Left lung (tissue), 10 donors: ENCODE results near the gene OCA2. TPM values are rescaled to one million over a fixed set of nuclear protein-coding genes. Genes with fewer than 3 reads are reported as not detected.

Experiments used
- ATAC-seq: fragments of 200-7000 bp; cut with Tn5 transposase; one replicate; pipeline ENCODE4 v1.9.1; 2020; ENCODE audit warnings: moderate library complexity
- DNase-seq, 4 donors: peaks; one replicate each; pipeline ENCODE4 v3.0.0-alpha.2; 2013 to 2020
- H3K27ac ChIP-seq, 2 donors: fragments of 200-600 bp; sonication (generic) in 1 of 2; one replicate each; pipeline versions ENCODE4 v1.5.0 to v1.8.0; 2020 to 2021
- H3K27me3 ChIP-seq, 2 donors: fragments of 200-600 bp; sonication (generic) in 1 of 2; one replicate each; pipeline versions ENCODE4 v1.5.0 to v1.8.0; 2020 to 2021
- H3K36me3 ChIP-seq, 2 donors: fragments of 200-600 bp; sonication (generic) in 1 of 2; one replicate each; pipeline versions ENCODE4 v1.5.0 to v1.8.0; 2020 to 2021
- H3K4me1 ChIP-seq, 2 donors: fragments of 200-600 bp; one replicate each; pipeline ENCODE4 v1.8.0; 2021
- H3K4me3 ChIP-seq, 2 donors: fragments of 200-600 bp; sonication (generic) in 1 of 2; one replicate each; pipeline versions ENCODE4 v1.5.0 to v1.8.0; 2020 to 2021; ENCODE audit warnings: mild to moderate bottlenecking in 1 of 2
- H3K9me3 ChIP-seq, 2 donors: fragments of 200-600 bp; sonication (generic) in 1 of 2; one replicate each; pipeline versions ENCODE4 v1.5.0 to v1.8.0; 2020 to 2021
- CTCF ChIP-seq, 2 donors: fragments of 200-600 bp; sonication (generic) in 1 of 2; IDR thresholded peaks; one replicate each; pipeline versions ENCODE4 v1.5.0 to v1.8.0; 2021; ENCODE audit warnings: antibody characterized with exemption in 2 of 2
- intact Hi-C, 2 donors: fragments of 100-400 bp; cut with DNase I; formaldehyde crosslinking; loops; one replicate each; pipeline versions ENCODE4 v1.11.2 to v1.14.2; 2022
- polyA plus RNA-seq, 6 donors: library from polyadenylated mRNA; unstranded; fragments of 120-200 nt; gene quantifications; one replicate each; pipeline ENCODE4 v1.2.1, GENCODE V29; 2013; ENCODE audit not compliant: insufficient read length in 6 of 6
- total RNA-seq, 2 donors: library from RNA; stranded (reverse); fragmentation: NEBNext Ultra II Directional; extraction: Animal tissue kit (Norgen Biotek cat#: 25700); gene quantifications; one replicate each; pipeline ENCODE4 v1.2.1, GENCODE V29; 2021
- donor health status: DM: no; HTN: yes; CAD: no.
- donor health status: DM: no; HTN: no; CAD: no.

Gene OCA2
- total and polyA plus RNA-seq, 8 donors = 0.81 to 21.7 (median 13.2) TPM

DNA sequence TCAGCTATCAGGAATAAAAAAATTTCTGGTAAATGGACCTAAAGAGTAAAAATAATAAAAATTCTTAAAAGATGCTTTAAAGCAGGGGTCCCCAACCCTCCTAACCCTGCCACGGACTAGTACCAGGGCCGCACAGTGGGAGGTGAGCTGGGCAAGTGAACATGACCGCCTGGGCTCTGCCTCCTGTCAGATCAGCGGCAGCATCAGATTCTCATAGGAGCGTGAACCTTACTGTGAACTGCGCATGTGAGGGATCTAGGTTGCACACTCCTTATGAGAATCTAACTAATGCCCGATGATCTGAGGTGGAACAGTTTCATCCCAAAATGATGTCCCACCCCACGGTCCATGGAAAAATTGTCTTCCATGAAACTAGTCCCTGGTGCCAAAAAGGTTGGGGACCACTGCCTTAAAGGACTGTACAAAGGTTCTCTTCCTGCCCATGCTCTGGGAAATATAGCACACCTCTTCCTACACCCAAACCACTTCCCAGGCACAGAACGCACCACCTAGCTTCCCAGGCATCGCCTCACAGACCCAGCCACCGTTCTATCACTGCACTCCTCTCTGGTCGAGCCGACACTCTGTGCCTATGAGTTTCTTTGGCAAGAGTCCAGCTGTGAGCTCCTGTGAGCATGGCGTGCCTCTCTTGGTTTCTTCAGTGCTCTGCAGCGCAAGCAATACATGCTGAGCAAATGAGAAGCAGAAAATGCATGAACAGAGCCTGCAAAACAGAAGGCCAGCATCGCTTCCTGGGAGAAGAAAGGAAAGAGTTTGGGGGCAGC, 104.9 kb downstream of the OCA2 start:
- intact Hi-C loops = no loop called here
- DNase-seq = peak in 1 of 4 donors; percentile 31
- no peaks in the 10 kb centered on the region for H3K27me3 ChIP-seq
- H3K27ac ChIP-seq = no peak overlapping the region
- no peaks in the 10 kb centered on the region for H3K36me3 ChIP-seq
- ATAC-seq = no peak
- no peaks in the 10 kb centered on the region for H3K9me3 ChIP-seq
- no peak for TF ChIP-seq CTCF (IDR thresholded peaks at IDR 0.05)
- H3K4me1 ChIP-seq = no peaks in the 10 kb centered on the region
- no peak overlapping the region for H3K4me3 ChIP-seq

DNA sequence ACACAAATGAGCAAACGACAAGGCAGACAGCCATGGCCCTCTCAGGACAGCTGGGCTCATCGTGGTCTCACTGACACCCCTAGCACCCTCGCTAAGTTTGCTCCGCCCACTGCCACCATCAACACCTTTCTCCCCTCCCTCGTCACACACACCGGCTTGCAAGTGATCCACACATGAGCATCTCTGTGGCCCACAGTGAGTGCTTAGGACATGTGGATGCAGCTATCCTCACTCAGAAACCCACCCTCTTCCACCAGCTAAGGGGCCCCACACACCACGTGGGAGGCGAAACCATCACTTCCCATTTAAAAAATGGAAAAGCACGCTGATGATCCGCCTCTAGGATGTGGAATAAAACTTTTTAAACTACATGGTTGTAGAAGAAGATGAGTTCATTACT, 105.6 kb downstream of the OCA2 start:
- Histone ChIP-seq H3K36me3 (no peaks in the 10 kb centered on the region), H3K27me3 (no peaks in the 10 kb centered on the region), H3K4me3 (no peak overlapping the region), H3K27ac (no peak overlapping the region), H3K9me3 (no peaks in the 10 kb centered on the region), H3K4me1 (no peaks in the 10 kb centered on the region)
- intact Hi-C loops = no loop called here
- TF ChIP-seq CTCF (IDR thresholded peaks at IDR 0.05) = no peak
- DNase-seq (no peak), ATAC-seq (no peak)

DNA sequence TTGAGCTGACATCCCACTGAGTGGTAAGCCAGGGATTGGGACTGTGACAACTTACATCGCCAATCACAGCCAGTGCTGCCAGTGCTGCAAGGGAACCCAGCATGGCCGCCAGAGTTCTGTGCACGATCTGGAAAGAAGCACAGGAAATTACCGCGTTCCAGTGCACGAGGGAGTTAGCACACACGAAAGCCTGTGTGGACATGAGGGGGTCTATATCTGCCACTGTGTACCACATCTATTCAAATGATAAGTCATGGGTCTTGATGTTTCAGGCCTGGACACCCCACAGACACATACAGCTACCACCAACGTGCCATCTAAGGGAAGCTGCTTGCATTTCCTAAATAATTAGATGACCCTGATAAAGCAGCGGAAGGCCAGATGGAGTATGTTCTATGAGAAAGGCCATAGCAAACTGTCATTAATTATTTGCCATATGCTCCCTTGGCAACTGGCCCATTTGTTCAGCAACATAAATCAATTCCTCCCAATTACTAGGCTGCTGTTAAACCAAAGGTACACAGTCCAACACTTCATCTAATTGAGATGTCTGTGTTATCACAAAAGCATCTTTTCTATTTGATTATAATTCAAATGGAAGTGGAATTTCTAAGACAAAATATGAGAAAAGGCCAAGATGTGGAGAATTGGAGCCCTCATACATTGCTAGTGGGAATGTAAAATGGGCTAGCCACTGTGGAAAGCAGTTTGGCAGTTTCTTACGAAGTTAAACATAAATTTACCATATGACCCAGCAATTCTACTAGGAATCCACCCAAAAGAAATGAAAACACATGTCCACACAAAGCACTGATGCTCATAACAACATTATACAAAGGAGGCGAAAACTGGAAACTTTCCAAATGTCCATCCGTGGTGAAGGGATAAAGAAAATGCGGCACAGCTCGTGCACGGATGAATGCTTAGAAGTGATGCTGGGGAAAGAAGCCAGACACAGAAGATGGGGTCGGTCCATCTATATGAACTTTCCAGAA, 108.3 kb downstream of the OCA2 start:
- ATAC-seq (no peak), DNase-seq (no peak)
- H3K4me3 ChIP-seq = no peak overlapping the region
- H3K27ac ChIP-seq = no peak overlapping the region
- TF ChIP-seq CTCF (IDR thresholded peaks at IDR 0.05) = no peak
- H3K27me3 ChIP-seq = no peaks in the 10 kb centered on the region
- H3K4me1 ChIP-seq = no peaks in the 10 kb centered on the region
- intact Hi-C loops = no loop called here
- no peaks in the 10 kb centered on the region for H3K9me3 ChIP-seq
- H3K36me3 ChIP-seq = no peaks in the 10 kb centered on the region

GRCh38 chr15:27989838-27990237, 109.3 kb downstream of the OCA2 start:
- intact Hi-C loops = no loop called here

More at GRCh38 chr15:27989838-27990237, 109.3 kb downstream of the OCA2 start:
- no peak overlapping the region for H3K4me3 ChIP-seq
- ATAC-seq = no peak
- no peak overlapping the region for H3K27ac ChIP-seq
- H3K27me3 ChIP-seq = no peaks in the 10 kb centered on the region
- TF ChIP-seq CTCF (IDR thresholded peaks at IDR 0.05) = no peak
- H3K4me1 ChIP-seq = no peaks in the 10 kb centered on the region
- H3K36me3 ChIP-seq = no peaks in the 10 kb centered on the region
- DNase-seq = no peak
- no peaks in the 10 kb centered on the region for H3K9me3 ChIP-seq
